ENCODE data around the gene CD38.

- TF ChIP-seq, protein P1, sequence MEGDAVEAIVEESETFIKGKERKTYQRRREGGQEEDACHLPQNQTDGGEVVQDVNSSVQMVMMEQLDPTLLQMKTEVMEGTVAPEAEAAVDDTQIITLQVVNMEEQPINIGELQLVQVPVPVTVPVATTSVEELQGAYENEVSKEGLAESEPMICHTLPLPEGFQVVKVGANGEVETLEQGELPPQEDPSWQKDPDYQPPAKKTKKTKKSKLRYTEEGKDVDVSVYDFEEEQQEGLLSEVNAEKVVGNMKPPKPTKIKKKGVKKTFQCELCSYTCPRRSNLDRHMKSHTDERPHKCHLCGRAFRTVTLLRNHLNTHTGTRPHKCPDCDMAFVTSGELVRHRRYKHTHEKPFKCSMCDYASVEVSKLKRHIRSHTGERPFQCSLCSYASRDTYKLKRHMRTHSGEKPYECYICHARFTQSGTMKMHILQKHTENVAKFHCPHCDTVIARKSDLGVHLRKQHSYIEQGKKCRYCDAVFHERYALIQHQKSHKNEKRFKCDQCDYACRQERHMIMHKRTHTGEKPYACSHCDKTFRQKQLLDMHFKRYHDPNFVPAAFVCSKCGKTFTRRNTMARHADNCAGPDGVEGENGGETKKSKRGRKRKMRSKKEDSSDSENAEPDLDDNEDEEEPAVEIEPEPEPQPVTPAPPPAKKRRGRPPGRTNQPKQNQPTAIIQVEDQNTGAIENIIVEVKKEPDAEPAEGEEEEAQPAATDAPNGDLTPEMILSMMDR (IDR thresholded peaks at IDR 0.05): no peak
- no peak for TF ChIP-seq ZFX (IDR thresholded peaks at IDR 0.05; ENCODE audit: borderline replicate concordance)
These were observed 24.3 kb upstream of the CD38 start for GRCh38 chr4:15753786-15754185.

Data from 22Rv1 (cell line).